Omental fat pad (tissue), 4 donors: ENCODE data around the gene MTFP1. TPM values are rescaled to one million over a fixed set of nuclear protein-coding genes. Genes with fewer than 3 reads are reported as not detected.

Experiments used
- ATAC-seq: fragments of 150-250 bp; one replicate; pipeline ENCODE4 v1.9.1; 2016; ENCODE audit warnings: mild to moderate bottlenecking, moderate library complexity; ENCODE audit not compliant: low FRiP score
- DNase-seq: peaks from one replicate; pipeline ENCODE4 v3.0.0-alpha.2; 2019; ENCODE audit warnings: low spot score
- small RNA-seq: library from RNA; depleted of rRNA; stranded (forward); fragments of <200 nt; gene quantifications from one replicate; pipeline ENCODE3, GENCODE V24; 2016
- total RNA-seq, 4 donors: library from RNA; depleted of rRNA; stranded (reverse); fragments of >200 nt; gene quantifications; one replicate each; pipeline ENCODE4 v1.1.0, GENCODE V29; 2016
- TF ChIP-seq, protein P1 (sequence below), 3 donors: fragments of 450-650 bp; IDR thresholded peaks; one replicate each; pipeline ENCODE4 v1.5.1; 2016 to 2017; ENCODE audit warnings: antibody characterized with exemption in 3 of 3, mild to moderate bottlenecking in 3 of 3, moderate library complexity in 2 of 3

Gene MTFP1
- total RNA-seq, 4 donors from 2014 or later = 11.2 to 14.7 (median 14.1) TPM

GRCh38 chr22:30471616-30472318 is 46.2 kb downstream of the MTFP1 start, which contains the start of gene SEC14L3:
Gene SEC14L3 (minus strand): TSS chr22:30472017. CDS start chr22:30471958, 59 bp downstream.
- ATAC-seq (no peak), DNase-seq (no peak)
- TF ChIP-seq, protein P1, sequence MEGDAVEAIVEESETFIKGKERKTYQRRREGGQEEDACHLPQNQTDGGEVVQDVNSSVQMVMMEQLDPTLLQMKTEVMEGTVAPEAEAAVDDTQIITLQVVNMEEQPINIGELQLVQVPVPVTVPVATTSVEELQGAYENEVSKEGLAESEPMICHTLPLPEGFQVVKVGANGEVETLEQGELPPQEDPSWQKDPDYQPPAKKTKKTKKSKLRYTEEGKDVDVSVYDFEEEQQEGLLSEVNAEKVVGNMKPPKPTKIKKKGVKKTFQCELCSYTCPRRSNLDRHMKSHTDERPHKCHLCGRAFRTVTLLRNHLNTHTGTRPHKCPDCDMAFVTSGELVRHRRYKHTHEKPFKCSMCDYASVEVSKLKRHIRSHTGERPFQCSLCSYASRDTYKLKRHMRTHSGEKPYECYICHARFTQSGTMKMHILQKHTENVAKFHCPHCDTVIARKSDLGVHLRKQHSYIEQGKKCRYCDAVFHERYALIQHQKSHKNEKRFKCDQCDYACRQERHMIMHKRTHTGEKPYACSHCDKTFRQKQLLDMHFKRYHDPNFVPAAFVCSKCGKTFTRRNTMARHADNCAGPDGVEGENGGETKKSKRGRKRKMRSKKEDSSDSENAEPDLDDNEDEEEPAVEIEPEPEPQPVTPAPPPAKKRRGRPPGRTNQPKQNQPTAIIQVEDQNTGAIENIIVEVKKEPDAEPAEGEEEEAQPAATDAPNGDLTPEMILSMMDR (IDR thresholded peaks at IDR 0.05) = no peak

DNA sequence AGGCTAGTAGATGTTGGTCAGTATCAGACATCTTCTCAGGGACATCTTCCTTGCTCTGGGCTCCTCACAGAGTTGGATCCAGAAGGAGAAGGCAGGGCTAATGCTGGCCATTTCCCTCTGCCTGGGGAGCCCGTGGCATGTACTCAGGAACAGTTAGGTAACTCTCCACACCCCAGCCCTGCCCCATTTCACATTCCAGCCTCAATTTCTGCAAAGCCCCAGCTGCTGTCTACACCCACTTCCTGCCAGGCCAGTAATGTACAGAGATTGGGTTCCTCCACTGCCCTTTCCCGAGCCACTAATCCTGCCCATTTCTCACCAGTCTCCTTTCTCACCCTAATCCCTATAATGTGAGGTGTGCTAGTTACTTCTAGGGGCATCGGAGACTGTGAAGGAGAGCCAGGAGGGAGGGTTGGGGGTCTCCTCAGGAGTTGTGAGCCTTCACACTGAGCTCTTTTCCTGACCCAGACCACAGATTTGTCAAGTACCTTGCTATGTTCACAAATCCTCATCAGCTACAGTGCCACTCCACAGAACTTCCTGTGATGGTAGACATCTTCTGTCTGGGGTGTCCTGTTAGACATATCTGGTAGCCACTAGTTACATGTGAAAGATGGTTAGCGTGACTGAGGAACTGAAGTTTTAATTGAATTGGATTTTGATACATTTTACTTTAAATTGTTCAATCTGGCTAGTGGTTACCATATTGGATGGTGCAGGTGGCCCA is 47.6 kb downstream of the MTFP1 start:
- TF ChIP-seq, protein P1 (IDR thresholded peaks at IDR 0.05) = no peak
- ATAC-seq = no peak
- DNase-seq = no peak

DNA sequence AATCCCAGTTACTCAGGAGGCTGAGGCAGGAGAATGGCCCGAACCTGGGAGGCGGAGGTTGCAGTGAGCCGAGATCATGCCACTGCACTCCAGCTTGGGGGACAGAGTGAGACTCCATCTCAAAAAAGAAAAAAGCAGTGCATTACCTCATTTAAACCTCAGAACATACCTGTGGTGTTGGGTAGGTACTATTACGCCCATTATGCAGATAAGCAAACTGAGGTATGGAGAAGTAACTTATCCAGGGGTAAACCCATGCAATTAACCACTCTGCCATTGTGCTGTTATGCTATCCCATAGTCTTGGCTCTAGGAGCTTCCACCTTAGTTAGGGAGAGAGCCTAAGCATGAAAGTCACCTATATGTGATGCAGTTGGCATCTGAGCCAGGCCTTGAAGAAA is 48.6 kb downstream of the MTFP1 start:
- TF ChIP-seq, protein P1 (IDR thresholded peaks at IDR 0.05) = no peak
- DNase-seq = no peak
- ATAC-seq = no peak

DNA sequence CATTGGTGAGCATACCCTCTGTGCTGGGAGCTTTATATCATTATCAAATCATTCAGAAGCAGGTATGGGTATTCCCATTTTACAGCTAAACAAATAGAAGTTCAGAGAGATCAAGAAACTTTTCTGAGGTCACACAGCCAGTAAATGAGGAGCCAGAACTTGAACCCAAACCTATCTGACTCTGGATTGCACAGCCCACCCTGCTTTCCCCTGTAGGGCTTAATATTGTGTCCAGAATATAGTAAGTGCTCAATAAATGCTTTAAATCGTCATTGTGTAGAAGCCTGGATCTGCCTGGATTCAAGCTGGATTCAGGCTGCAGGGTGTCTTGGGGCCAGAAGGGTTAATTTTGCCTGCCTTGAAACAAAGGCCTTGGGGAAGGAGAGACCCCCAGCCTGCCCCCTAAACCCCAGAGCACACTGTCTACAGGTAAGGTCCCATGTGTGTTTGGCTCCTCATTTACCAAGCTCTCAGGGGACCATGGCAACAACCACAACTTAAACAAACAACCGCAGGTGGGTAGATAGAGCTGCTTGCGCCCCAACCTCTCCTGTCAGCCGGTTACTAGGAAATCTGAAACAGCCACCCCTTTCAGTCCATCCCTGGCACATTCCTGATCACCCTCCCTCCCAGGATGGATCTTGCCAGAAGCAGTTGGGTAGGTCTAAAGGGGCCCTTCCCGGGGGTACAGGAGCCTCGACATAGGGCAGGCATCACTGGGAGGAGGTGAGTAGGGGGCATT is 49.3 kb downstream of the MTFP1 start:
- no peak for ATAC-seq
- TF ChIP-seq, protein P1 (IDR thresholded peaks at IDR 0.05) = no peak
- no peak for DNase-seq

Small RNA genes lying within 50 kb of the gene (small RNA-seq; reads per million reads assigned to genes)
- not detected for gene AC004832.3
- not detected for gene RNU6-564P

Other genes starting within 250 kb of the MTFP1 start
- gene LIF, start 179.0 kb upstream of the MTFP1 start, total RNA-seq = 10 to 100 TPM in 2 of 4 donors, 1 to 10 TPM in 2; 1.3 to 74.7 (median 24.4) TPM
- gene OSM, start 158.9 kb upstream of the MTFP1 start, total RNA-seq = 10 to 100 TPM in 1 of 4 donors, 1 to 10 TPM in 3; 7.1 to 17.8 (median 8.6) TPM
- 10 to 100 TPM in 3 of 4 donors, 1 to 10 TPM in 1; 7.1 to 47.9 (median 21.0) TPM for gene CASTOR1, start 136.3 kb upstream of the MTFP1 start, total RNA-seq
- 10 to 100 TPM; 17.5 to 42.1 (median 26.0) TPM for gene TBC1D10A, start 98.8 kb upstream of the MTFP1 start, total RNA-seq
- gene SF3A1, start 68.9 kb upstream of the MTFP1 start, total RNA-seq = 10 to 100 TPM; 38.5 to 71.7 (median 60.4) TPM
- gene CCDC157, start 68.8 kb upstream of the MTFP1 start, total RNA-seq = 1 to 10 TPM in 3 of 4 donors, under 1 TPM in 1; 0.95 to 2.7 (median 1.8) TPM
- 10 to 100 TPM in 3 of 4 donors, 1 to 10 TPM in 1; 6.7 to 16.9 (median 11.8) TPM for gene RNF215, start 38.4 kb upstream of the MTFP1 start, total RNA-seq
- gene SEC14L2, start 28.8 kb upstream of the MTFP1 start, total RNA-seq = 1 to 10 TPM; 3.0 to 8.8 (median 5.0) TPM
- gene SEC14L3, start 46.2 kb downstream of the MTFP1 start, total RNA-seq = not detected
- under 1 TPM in 1 of 4 donors, not detected in 3; 0.46 TPM for gene SEC14L4, start 79.9 kb downstream of the MTFP1 start, total RNA-seq
- 1 to 10 TPM in 3 of 4 donors, not detected in 1; 1.3 to 3.9 (median 2.2) TPM for gene SEC14L6, start 121.0 kb downstream of the MTFP1 start, total RNA-seq
- gene GAL3ST1, start 148.9 kb downstream of the MTFP1 start, total RNA-seq = 1 to 10 TPM in 3 of 4 donors, not detected in 1; 1.4 to 2.5 (median 1.8) TPM
- 10 to 100 TPM; 50.9 to 99.2 (median 54.0) TPM for gene PES1, start 166.1 kb downstream of the MTFP1 start, total RNA-seq
- gene TCN2, start 181.4 kb downstream of the MTFP1 start, total RNA-seq = 100 to 1,000 TPM in 1 of 4 donors, 10 to 100 TPM in 3; 61.3 to 139 (median 73.6) TPM
- gene SLC35E4, start 210.0 kb downstream of the MTFP1 start, total RNA-seq = 10 to 100 TPM in 1 of 4 donors, 1 to 10 TPM in 3; 4.6 to 14.2 (median 6.2) TPM
- gene DUSP18, start 242.1 kb downstream of the MTFP1 start, total RNA-seq = 10 to 100 TPM in 1 of 4 donors, 1 to 10 TPM in 3; 5.8 to 18.0 (median 8.2) TPM